WI38 (cell line): Measurements from ENCODE around the gene TLE1.

Experiments
- H3K4me3 ChIP-seq: 2 replicates; pipeline ENCODE4 v1.5.1; 2011; ENCODE audit warnings: low read depth, mild to moderate bottlenecking, control low read depth, low read length
- CTCF ChIP-seq: IDR thresholded peaks from 2 replicates; pipeline ENCODE4 v1.5.1; 2012; ENCODE audit warnings: low read depth, mild to moderate bottlenecking, control low read depth, low read length

TLE1 gene

GRCh38 chr9:81539317-81539716 lies 150.0 kb downstream of the TLE1 start:
- no peak overlapping the region for H3K4me3 ChIP-seq
- TF ChIP-seq CTCF = no peak

- no peak for TF ChIP-seq CTCF
- no peak overlapping the region for H3K4me3 ChIP-seq
Measured at GRCh38 chr9:81538890-81539289, 150.5 kb downstream of the TLE1 start.

GRCh38 chr9:81537964-81538363 lies 151.4 kb downstream of the TLE1 start:
- no peak for TF ChIP-seq CTCF
- H3K4me3 ChIP-seq = no peak overlapping the region

- TF ChIP-seq CTCF = no peak
- no peak overlapping the region for H3K4me3 ChIP-seq
Measured at GRCh38 chr9:81536242-81537025, 152.9 kb downstream of the TLE1 start.

GRCh38 chr9:81535542-81536241 lies 153.7 kb downstream of the TLE1 start:
- no peak for TF ChIP-seq CTCF
- no peak overlapping the region for H3K4me3 ChIP-seq

GRCh38 chr9:81534138-81534875 lies 155.0 kb downstream of the TLE1 start:
- H3K4me3 ChIP-seq = no peak overlapping the region
- no peak for TF ChIP-seq CTCF
